ENCODE results near the gene EEF1AKMT3.

DNA sequence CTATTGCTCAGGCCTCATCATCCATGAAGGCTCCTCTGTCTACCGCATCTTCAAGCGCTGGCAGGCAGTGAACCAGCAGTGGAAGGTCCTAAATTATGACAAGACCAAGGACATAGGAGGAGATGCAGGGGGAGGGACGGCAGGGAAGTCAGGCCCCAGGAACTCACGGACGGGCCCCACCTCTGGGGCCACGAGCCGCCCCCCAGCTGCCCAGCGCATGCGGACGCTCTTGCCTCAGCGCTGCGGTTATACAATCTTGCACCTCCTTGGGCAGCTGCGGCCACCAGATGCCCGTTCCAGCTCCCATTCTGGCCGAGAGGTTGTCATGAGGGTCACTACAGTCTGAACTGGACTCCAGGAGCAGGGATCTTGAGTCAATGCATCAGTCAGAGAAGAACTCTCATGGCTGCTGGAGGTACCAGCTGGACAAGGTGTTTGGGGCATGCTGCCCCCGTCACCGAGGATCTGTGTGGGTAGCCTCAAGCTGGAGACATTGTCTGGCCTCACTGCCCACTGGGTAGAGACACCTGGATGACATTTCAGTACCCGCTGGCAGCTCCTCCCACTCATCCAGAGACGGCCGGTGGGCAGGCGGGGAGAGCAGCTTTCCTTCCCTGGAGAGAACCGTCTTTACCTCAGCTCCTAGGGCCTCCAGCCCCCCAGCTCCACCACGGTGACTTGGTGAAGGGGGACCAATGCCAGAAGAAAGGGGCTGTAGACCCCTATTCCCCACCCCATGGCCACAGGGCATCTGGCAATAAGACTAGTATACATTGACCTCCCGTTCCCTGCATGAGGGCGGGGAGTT lies 13.7 kb upstream of the EEF1AKMT3 start:
- no peak for TF ChIP-seq POLR2A (IDR thresholded peaks at IDR 0.05)
- TF ChIP-seq, protein P1, sequence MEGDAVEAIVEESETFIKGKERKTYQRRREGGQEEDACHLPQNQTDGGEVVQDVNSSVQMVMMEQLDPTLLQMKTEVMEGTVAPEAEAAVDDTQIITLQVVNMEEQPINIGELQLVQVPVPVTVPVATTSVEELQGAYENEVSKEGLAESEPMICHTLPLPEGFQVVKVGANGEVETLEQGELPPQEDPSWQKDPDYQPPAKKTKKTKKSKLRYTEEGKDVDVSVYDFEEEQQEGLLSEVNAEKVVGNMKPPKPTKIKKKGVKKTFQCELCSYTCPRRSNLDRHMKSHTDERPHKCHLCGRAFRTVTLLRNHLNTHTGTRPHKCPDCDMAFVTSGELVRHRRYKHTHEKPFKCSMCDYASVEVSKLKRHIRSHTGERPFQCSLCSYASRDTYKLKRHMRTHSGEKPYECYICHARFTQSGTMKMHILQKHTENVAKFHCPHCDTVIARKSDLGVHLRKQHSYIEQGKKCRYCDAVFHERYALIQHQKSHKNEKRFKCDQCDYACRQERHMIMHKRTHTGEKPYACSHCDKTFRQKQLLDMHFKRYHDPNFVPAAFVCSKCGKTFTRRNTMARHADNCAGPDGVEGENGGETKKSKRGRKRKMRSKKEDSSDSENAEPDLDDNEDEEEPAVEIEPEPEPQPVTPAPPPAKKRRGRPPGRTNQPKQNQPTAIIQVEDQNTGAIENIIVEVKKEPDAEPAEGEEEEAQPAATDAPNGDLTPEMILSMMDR (IDR thresholded peaks at IDR 0.05), result no peak

Data from testis (tissue), 2 donors.